ENCODE results near the gene EFCAB8.
"Not testable (repeated sequence)": the region's sequence is repeated elsewhere in the genome, so short reads cannot be mapped to it uniquely, and the experiment has no call there.

The EFCAB8 gene

GRCh38 chr20:32974204-32975064 lies 115.7 kb downstream of the EFCAB8 start:
- DNase-seq = not testable (repeated sequence)

GRCh38 chr20:32975121-32975520 lies 116.4 kb downstream of the EFCAB8 start:
- not testable (repeated sequence) for DNase-seq

GRCh38 chr20:32975698-32976674 lies 117.3 kb downstream of the EFCAB8 start:
- no peak for DNase-seq

- no peak for DNase-seq
These were observed 118.0 kb downstream of the EFCAB8 start for GRCh38 chr20:32976746-32977145.

- no peak for DNase-seq
These were observed 118.7 kb downstream of the EFCAB8 start for GRCh38 chr20:32977281-32978008.

GRCh38 chr20:32978009-32978335 lies 119.2 kb downstream of the EFCAB8 start:
- no peak for DNase-seq

- DNase-seq = no peak
These were observed 120.7 kb downstream of the EFCAB8 start for GRCh38 chr20:32979201-32979998.

GRCh38 chr20:32980131-32980941 lies 121.6 kb downstream of the EFCAB8 start:
- DNase-seq = no peak

GRCh38 chr20:32980990-32981389 lies 122.3 kb downstream of the EFCAB8 start:
- no peak for DNase-seq

GRCh38 chr20:32982617-32983458 lies 124.1 kb downstream of the EFCAB8 start:
- no peak for DNase-seq

GRCh38 chr20:32983459-32984112 lies 124.9 kb downstream of the EFCAB8 start:
- no peak for DNase-seq

- DNase-seq = no peak
These were observed 125.5 kb downstream of the EFCAB8 start for GRCh38 chr20:32984196-32984595.

GRCh38 chr20:32984631-32985354 lies 126.1 kb downstream of the EFCAB8 start:
- no peak for DNase-seq

GRCh38 chr20:32985596-32985995 lies 126.9 kb downstream of the EFCAB8 start:
- DNase-seq = no peak

GRCh38 chr20:32986331-32986966 lies 127.7 kb downstream of the EFCAB8 start:
- DNase-seq = no peak

GRCh38 chr20:32987044-32987825 lies 128.5 kb downstream of the EFCAB8 start:
- DNase-seq = no peak

- no peak for DNase-seq
These were observed 129.3 kb downstream of the EFCAB8 start for GRCh38 chr20:32988008-32988407.

Measured in NCI-H2081 treated with DMSO at 0.1 percent for 48 hours (cell line).